Stomach (tissue), 4 donors: Measurements from ENCODE around the gene KRTDAP.
A peak's percentile ranks its signal among the peaks of the same experiment; 100 is the strongest.

Experiments used
- POLR2A ChIP-seq, 4 donors: fragments of 450-650 bp; IDR thresholded peaks; one replicate each; pipeline ENCODE4 v1.6.1; 2016; ENCODE audit warnings: antibody characterized with exemption in 4 of 4, control low read depth in 2 of 4, mild to moderate bottlenecking in 1 of 4, moderate library complexity in 1 of 4
- POLR2AphosphoS5 ChIP-seq, 3 donors: sonication (generic); formaldehyde crosslinking; IDR thresholded peaks; one replicate each; pipeline ENCODE4 v1.6.1; 2016; ENCODE audit warnings: antibody characterized with exemption in 3 of 3
- TF ChIP-seq, protein P1 (sequence below), 7 experiments: fragments of 450-650 bp in 4 of 7; fragments of 200-600 bp in 3 of 7; sonication (generic) in 3 of 7; IDR thresholded peaks; one replicate each; pipeline ENCODE4 v1.5.1; 2016 to 2019; ENCODE audit warnings: antibody characterized with exemption in 7 of 7, control low read depth in 2 of 7, mild to moderate bottlenecking in 1 of 7

DNA sequence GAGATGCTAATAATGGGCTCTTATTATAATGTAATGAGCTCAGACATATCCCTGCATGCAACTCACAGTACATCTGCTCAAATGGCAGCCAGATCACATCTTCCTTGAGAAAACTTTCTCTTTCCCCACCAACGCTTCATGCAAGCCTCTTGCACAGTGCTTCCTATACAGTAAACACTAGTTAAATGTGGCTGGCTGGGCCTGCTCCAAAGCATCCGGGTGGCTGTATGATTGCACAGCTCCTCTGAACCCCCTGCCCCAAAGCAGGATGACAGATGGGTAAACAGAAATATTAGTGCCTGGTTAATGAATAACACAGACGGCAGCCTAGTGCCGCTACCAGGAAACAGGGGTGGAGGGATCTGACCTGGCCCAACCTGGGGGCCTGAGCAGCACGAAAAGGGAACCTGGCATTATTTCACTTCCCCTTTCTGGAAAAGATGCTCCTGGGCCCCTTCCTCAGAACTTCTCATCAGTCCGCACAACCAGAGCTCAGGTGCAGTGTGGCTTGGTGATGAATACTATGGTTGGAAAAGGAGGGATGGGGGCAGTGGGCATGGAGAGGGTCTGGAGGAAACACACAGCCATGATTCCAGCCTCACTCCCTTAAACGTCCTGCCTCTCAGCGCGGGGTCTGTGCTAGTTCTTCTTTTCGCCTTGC, 31.4 kb downstream of the KRTDAP start:
- TF ChIP-seq, protein P1, sequence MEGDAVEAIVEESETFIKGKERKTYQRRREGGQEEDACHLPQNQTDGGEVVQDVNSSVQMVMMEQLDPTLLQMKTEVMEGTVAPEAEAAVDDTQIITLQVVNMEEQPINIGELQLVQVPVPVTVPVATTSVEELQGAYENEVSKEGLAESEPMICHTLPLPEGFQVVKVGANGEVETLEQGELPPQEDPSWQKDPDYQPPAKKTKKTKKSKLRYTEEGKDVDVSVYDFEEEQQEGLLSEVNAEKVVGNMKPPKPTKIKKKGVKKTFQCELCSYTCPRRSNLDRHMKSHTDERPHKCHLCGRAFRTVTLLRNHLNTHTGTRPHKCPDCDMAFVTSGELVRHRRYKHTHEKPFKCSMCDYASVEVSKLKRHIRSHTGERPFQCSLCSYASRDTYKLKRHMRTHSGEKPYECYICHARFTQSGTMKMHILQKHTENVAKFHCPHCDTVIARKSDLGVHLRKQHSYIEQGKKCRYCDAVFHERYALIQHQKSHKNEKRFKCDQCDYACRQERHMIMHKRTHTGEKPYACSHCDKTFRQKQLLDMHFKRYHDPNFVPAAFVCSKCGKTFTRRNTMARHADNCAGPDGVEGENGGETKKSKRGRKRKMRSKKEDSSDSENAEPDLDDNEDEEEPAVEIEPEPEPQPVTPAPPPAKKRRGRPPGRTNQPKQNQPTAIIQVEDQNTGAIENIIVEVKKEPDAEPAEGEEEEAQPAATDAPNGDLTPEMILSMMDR (IDR thresholded peaks at IDR 0.05): no peak
- TF ChIP-seq POLR2A (IDR thresholded peaks at IDR 0.05) (no peak), POLR2AphosphoS5 (IDR thresholded peaks at IDR 0.05) (peak in 1 of 3 donors; percentile 32)
